Measurements from ENCODE around the gene DNAJB11.
"Not testable (repeated sequence)": the region's sequence is repeated elsewhere in the genome, so short reads cannot be mapped to it uniquely, and the experiment has no call there.

The DNAJB11 gene

DNA sequence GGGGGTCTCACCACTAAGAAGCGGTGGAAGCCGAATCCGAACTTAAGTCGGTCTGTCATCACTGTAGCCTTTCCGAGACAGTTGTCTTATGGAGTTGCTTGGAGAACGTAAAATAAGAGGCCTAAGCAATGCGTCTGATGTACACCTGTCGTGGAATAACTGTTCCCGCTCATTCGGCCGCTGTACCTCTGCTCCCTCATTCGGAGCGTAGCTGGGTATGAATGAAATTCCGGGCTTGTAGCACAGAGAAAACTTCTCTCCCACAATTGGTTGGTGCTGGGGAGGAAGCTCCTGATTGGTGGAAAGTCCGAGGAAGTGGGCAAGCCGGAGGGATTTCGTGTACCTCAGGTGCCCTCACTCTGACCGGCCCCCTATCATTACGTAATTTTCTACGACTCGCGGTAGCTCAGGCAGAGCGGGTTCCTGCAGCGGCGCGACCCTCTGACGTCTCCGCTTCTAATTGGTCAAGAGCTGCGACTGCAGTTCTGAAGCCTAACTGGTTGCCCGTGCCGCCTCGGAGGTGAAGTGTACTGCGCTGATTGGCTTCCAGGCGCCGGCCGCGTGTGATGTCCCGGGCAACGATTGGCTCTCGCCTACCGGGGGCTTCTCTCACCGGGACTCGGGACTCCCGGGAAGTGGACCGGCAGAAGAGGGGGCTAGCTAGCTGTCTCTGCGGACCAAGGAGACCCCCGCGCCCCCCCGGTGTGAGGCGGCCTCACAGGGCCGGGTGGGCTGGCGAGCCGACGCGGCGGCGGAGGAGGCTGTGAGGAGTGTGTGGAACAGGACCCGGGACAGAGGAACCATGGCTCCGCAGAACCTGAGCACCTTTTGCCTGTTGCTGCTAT lies at the start of gene DNAJB11:
Gene DNAJB11 (plus strand): TSS at position 625 of the 845 bp plus-strand sequence. CDS start 178 bp downstream, at position 803.
- DNase-seq = peak; percentile 78 to 100 (median 99)

DNA sequence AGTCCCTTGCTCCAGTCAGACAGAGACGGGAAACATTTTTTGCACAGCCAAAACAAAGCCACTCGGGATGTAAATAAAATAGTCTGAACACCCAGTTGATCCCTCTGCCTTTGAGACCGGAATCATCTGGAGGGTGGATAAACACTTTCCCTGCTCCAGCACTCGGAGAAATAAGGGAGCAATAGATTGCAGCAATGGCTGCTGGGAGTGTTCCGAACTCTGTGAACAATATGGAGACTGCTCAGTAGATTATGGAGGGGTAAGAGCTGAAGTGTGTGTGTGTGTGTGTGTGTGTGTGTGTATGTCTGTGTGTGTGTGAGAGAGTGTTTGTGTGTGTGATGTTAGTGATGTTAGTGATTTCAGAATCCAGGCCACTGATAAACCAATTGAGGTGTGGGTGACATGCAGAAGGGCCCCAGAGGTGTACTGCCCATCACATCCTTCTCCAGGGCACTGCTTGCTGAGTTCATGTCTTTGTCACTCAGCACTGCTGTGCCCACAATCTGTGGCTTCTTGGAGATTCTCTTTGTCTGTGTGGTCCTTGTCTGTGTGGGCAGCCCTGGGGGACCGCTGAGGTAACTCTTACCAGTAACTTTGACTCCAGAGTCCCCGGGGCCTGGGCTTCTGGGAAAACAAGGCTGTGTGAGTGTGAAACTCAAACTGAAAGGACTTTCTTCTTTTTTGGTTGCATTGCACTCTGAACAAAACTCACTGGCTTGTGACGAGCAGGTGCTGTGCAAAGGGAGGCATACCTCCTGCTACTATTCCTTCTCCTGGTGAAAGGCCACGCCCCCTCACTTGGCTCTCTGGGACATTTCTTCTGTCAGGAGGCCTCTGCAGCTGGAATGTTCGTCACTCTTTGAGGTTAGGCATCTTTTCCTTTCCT lies 49.3 kb upstream of the DNAJB11 start:
- peak in 1 of 56 donors; percentile 12 for DNase-seq

DNA sequence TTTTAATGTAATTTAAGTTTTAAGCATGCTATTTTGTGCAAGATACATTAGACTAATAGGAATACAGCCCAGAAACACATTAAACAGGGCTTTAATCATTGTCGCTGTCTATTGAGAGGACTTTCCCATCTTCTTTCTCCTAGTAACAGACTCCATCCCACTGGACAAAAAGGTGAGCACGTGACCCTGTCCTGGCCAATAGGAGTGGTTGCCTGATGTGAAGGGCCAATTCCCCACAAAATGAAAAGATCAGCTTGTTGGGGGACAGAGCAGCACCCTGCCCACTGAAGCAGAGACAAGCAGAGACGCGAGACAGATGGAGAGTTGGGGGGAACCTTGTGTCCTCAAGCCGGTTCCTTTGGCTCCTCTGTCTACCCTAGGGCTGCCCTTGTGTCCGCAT lies 47.5 kb upstream of the DNAJB11 start:
- DNase-seq = no peak

GRCh38 chr3:186523434-186523833 lies 47.1 kb upstream of the DNAJB11 start:
- DNase-seq = no peak

- DNase-seq = no peak
These were observed 45.9 kb upstream of the DNAJB11 start for GRCh38 chr3:186524616-186525015.

GRCh38 chr3:186525369-186526255 lies 44.9 kb upstream of the DNAJB11 start:
- DNase-seq = no peak

DNA sequence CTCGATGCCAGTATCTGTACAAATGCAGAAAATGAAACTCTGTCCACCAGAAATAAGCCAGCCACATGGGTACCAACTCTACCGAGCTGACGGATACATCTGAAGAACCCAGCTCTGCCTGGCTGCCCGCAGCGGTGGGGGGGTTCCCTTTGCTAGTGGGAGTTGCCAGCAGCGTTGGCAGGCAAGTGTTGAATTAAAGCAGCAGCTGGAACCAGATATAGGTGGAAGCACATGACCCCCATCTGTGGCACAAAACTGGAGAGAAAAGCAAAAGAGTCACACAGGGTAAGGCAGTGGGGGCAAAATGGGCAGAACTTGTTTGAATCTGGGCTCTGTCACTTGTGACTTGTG lies 44.3 kb upstream of the DNAJB11 start:
- DNase-seq = no peak

DNA sequence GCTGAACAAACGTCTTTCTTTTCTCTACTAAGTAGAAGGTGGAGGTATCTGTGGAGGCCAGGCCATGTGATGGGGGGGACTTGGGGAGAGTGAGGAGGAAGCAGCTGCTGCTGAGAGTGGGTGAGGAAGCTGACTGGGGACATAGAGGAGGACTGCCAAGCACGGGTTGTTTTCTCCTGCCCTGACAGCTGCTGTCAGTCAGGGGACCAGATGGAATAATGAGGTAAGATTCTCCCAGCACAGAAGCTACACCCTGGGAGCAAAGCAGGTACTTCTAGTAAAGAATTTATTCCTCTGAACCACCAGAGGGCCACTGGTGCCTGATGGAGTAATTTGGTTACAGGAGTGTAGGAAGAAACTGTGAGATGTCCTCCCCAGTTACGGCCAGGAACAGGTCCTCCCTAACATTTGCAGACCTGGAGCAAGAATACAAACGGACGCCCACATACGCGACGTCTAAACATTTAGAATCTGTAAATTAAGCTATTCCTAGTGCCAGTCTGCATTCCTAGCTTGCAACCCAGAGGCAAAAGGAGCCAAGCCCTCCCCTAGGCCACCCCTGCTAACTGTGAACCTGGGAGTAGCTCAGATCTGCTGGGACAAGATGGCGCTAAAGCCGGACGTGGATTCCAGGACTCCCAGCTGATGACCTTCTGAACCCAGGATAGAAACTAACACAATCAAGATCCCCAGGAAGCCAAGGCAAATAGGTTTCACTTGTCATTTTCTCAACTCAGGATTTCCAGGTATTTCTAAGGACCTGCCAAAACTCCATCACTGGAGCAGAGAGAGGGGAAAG lies 41.1 kb upstream of the DNAJB11 start:
- no peak for DNase-seq

DNA sequence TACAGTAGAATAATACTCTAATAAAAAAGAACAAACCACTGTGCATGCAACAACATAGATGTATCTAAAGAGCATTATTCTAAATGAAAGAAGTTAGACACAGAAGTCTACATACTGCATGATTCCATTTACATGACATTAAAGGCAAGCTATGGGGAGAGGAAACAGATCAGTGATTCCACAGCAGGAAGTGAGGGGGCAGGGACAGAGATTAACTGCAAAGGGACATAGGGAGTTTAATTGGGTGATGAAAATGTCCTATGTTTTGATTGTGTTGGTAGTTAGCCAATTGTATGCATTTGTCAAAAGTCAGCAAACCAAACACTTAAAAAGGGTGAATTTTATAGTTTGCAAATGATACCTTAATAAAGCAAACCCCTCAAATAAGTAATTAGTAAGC lies 40.1 kb upstream of the DNAJB11 start:
- no peak for DNase-seq

- DNase-seq = not testable (repeated sequence)
These were observed 38.8 kb upstream of the DNAJB11 start for GRCh38 chr3:186531694-186532093.

DNA sequence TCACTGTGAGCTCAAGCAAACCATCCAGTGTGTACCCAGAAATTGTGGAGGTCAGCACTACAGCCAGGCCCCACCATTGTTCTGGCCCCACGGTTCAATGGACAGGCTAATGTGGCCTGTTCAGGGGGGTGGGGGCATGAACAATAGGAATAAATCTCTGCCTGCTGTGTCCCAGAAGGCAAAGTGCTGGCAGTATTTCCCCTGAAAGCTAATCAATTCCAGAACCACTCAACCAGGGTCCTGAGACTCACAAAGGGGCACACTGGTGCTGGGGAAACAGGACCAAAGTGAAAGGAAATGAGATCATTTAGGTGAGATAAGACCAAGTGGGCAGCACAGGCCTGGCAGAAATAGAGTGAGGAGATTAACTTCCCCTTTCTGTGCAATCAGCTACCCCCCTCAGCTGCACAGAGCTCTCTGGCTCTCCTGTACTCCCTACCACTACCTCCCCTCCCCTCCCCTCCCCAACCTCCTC lies 37.9 kb upstream of the DNAJB11 start:
- no peak for DNase-seq

DNA sequence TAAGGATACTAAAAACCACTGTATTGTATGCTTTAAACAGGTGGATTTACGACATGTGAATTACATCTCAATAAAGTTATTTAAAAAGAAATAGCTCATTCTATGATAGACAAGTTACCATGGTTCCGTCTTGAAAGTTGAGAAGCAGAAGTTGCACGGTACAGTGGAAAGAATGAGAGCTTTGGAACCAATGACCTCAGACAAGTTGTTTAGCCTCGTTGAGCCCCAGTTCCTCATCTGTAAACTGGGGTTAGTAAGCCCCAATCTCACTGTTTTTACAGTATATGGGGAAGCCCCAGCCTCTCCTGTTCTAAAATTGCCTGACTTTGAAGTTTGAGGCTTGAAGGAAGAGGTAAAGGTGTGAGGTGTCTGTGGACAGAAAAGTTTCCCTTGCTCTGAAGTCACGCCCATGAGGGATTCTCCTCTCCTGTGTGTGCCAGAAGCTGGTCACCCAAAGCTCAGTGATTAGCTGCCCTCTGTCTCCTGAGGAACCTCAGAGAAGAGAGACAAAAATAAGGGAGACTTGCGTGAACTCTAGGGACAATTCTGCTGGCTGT lies 36.3 kb upstream of the DNAJB11 start:
- DNase-seq = no peak

GRCh38 chr3:186536883-186537844 lies 33.4 kb upstream of the DNAJB11 start:
- DNase-seq = no peak

GRCh38 chr3:186538779-186539178 lies 31.7 kb upstream of the DNAJB11 start:
- no peak for DNase-seq

DNA sequence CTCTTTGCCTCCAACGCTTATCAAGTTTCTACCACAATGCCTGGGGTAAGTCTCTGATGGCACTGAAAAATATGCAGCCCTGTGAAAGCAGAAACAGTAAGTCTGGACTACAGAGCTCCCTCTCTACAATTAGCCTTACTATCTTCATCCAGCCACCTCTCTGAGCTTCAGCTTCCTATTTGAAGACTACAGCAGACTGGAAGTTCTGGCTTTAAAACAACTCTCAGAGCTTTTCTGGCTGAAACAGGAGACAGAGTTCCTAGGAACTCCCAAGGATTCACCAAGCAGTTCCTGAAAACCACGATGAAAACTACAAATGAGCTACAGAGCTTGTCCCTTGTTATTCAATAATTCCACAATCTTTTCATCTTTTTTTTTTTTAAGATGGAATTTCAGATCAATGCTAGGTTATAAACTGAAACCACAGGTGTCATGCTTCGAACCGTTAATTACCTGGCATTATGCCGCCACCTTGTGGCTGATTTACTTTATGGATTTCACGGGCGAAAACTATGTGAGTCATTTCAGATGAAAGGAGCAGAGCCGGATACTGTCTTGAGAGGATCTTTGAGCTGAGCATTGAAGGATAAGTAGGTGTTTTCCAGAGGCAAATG lies 30.2 kb upstream of the DNAJB11 start:
- peak in 47 of 56 donors; percentile 1 to 90 (median 47) for DNase-seq

GRCh38 chr3:186540835-186541226 lies 29.7 kb upstream of the DNAJB11 start:
- DNase-seq = no peak

- DNase-seq = no peak
These were observed 26.2 kb upstream of the DNAJB11 start, which contains the start of gene CRYGS for GRCh38 chr3:186544281-186544680. TSS of gene CRYGS (minus strand) at chr3:186544380. CDS start at chr3:186544326, 54 bp downstream.

- no peak for DNase-seq
These were observed 21.0 kb upstream of the DNAJB11 start for GRCh38 chr3:186549497-186549896.
